Astrocyte of the spinal cord (primary cell): ENCODE results near the gene SPATA18.
"Not testable (repeated sequence)": the region's sequence is repeated elsewhere in the genome, so short reads cannot be mapped to it uniquely, and the experiment has no call there.

ENCODE experiments used
- DNase-seq: peaks from one replicate; pipeline ENCODE4 v3.0.0; 2011; ENCODE audit warnings: low read depth, low spot score
- H3K4me3 ChIP-seq: 2 replicates; pipeline ENCODE4 v1.5.1; 2011; ENCODE audit warnings: low read depth, mild to moderate bottlenecking, low read length, moderate library complexity
- CTCF ChIP-seq: IDR thresholded peaks from 2 replicates; pipeline ENCODE4 v1.5.1; 2012; ENCODE audit warnings: low read depth, mild to moderate bottlenecking, low read length, inconsistent platforms
- in situ Hi-C: cut with HindIII; loops from 2 replicates; pipeline ENCODE4 v1.10.0; 2017; ENCODE audit warnings: low sequenced_read_pairs

Gene SPATA18

GRCh38 chr4:52126966-52127365 is 75.9 kb downstream of the SPATA18 start:
- peak; percentile 16 for DNase-seq

GRCh38 chr4:52135171-52135570 is 84.1 kb downstream of the SPATA18 start:
- DNase-seq = no peak
- H3K4me3 ChIP-seq = no peak overlapping the region
- TF ChIP-seq CTCF = no peak
- in situ Hi-C loops = no loop called here

More at GRCh38 chr4:52126966-52127365, 75.9 kb downstream of the SPATA18 start:
- H3K4me3 ChIP-seq = no peak overlapping the region
- TF ChIP-seq CTCF = no peak
- in situ Hi-C loops = no loop called here

DNA sequence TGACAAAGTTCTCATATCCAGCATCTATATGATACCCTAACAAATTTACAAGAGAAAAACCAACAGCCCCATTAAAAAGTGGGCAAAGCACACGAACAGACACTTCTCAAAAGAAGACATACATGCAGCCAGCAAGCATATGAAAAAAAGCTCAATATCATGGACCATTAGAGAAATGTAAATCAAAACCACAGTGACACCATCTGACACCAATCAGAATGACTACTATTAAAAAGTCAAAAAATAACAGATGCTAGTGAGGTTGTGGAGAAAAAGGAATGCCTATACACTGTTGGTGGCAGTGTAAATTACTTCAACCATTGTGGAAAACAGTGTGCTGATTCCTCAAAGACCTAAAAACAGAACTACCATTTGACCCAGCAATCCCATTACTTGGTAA is 86.0 kb downstream of the SPATA18 start:
- DNase-seq, H3K4me3 ChIP-seq, in situ Hi-C loops: not testable (repeated sequence)

DNA sequence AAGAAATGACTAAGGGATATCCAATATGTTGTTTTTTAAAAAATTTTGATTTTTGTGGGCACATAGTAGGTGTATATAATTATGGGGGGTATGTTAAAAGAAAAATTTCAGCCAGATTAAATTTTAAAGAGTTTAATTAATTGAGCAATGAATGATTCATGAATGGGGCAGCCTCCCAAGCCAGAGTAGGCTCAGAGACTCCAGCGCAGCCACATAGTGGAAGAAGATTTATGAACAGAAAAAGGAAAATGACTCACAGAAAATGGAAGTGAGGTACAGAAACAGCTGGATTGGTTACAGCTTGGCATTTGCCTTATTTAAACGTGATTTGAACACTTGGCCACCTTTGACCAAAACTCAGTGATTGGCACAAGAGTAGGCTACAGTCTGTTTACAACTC is 91.7 kb downstream of the SPATA18 start:
- in situ Hi-C loops = no loop called here
- no peak for DNase-seq
- TF ChIP-seq CTCF = no peak
- H3K4me3 ChIP-seq = no peak overlapping the region

DNA sequence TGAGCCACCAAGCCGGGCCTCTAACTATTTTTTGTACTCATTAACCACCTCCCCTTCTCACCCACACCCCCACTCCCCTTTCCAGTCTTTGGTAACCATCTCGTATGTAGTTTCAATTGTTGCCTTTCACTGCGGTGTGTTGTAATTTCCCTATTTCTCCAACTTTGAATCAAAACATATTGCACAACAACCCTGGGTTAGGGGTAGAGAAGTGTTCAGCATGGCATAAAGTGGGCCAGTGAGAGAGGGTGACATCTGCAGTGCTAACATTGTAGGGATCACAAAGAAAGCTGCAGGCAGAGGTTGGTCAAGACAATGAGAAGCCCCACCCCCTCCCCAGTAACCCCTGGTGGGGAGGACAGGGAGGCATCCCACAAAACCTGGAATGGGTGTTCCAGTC is 92.7 kb downstream of the SPATA18 start:
- no peak for DNase-seq
- no peak overlapping the region for H3K4me3 ChIP-seq
- in situ Hi-C loops = no loop called here
- TF ChIP-seq CTCF = no peak

GRCh38 chr4:52144372-52144771 is 93.3 kb downstream of the SPATA18 start:
- in situ Hi-C loops = no loop called here
- H3K4me3 ChIP-seq = no peak overlapping the region
- no peak for DNase-seq
- TF ChIP-seq CTCF = no peak
